Activated CD4-positive, alpha-beta T cell treated with anti-CD3 and anti-CD28 coated beads for 48 hours (primary cell): Measurements from ENCODE around the gene ZNF423.

ENCODE experiments used
- DNase-seq: peaks from one replicate; pipeline ENCODE4 v3.0.0-alpha.2; 2020

Gene ZNF423

DNA sequence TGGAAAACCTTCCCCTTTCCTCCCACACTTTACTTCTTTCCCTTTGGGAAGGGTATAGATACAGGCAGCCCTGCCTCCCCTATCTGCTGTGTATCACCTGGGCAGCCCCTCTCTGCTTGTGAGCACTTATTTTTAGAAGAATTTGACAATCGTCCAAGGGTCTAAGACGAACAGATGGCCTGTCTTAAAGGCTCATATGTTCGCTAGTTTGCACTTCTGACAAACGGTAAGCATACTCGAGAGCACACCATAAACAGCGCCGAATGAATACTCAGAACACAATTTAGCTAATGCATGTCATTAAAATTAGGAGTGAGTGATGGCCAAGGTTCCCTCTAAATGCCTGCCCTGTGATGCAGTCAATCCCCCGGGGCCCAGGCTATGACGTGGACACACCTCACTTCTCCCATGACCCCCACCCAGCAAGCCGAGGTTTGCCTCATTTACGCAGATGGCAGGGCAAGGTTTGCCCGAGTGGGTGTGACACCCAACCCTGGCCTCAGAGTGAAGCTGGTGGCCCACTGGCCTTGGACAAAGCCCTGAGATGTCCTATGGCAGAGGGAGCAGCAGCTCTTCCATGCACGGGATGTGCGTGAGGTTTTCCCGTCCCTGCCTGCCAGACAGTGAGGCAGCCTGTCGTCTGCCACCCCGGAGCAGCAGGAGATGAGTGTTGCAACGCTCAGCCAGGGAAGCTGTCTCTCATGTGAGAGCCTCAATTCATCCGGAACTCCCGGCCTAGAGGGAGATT is 357.1 kb downstream of the ZNF423 start:
- no peak for DNase-seq

GRCh38 chr16:49498264-49498663 is 357.6 kb downstream of the ZNF423 start:
- no peak for DNase-seq

DNA sequence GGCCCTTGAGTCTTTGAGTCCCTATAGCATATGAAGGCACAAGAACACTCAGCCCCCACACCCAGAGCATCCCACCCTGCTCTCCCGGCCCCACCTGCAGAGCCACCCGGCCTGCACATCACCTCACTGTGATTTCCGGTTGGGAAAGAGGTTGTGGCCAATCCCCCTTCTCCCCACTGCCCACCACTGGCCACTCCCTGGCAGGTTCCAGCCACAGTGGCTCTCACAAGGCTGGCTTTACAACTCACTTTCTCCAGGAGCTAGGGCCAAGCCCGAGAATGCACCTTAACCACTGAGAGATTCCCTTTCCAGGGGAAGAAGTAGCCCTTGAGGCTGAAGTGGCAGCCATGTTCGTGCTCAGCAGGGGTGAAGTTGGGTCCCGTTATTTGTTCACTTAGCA is 358.4 kb downstream of the ZNF423 start:
- no peak for DNase-seq

DNA sequence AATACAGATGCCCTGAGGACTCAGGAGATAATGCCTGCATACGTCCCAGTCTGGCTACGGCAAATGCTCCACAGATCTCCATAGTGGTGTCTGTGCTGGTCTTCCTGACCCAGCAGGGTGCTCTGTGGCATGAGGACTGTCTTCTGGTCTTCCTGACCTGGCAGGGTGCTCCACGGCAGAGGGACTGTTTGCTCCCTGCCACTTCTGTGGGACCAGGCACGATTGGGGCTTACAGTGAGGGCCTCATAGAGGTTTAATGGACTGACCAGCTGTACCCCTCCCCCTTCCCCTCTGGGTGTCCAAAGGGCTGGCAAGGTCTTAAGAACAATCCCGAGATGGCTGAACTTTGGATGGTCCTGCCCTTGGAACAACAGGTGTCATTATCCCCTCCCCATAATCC is 359.3 kb downstream of the ZNF423 start:
- no peak for DNase-seq

- no peak for DNase-seq
These were observed 360.1 kb downstream of the ZNF423 start for GRCh38 chr16:49495596-49496355.

DNA sequence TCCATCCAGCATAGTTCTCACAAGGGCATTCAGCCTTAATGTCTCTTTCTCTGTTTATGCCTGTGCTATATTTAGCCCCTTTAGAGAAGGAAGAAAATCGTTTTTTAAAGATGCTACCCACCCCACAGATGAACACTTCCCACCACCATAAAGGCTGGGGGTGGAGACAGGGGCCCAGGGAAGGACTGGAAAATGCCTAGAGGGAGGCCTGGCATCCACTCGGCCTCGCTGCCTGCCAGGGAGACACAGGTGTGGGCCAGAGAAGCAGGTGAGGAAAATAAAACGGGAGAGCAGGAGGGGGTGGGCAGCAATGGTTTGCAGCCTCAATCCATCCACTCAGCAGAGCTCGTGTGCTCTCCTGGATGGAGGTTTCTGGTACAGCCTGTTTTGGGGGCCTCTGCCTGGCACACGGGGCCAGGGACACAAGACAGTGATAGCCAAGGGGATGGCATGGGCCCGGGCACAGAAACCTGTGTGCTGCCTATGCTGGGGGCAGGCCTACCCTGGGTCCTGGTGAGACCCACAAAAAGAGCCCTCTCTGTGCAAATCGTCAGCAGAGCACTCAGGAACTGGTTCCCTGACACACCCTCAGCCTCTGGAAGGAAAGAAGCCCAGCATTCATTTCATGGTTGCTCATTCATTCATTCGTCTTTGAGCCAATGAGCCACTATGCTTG is 360.9 kb downstream of the ZNF423 start:
- no peak for DNase-seq

DNA sequence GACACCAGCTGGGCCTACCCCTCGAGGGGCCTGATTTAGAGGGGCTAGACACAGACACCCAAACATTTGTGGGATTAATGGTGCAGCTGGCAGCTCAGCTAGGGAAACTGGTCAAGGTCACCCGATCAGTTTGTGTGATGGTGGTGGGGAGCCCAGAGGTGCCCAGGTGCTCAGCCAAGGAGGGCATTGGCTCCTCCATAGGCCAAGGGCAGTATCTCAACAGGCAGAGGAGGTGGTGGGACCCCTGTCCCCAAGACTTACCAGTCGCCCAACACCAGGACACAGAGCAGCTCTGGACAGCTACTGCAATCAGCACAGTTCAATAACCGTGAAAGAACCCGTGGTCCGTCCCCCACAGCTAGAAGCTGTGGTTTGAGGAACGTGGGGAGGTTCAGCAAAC is 361.4 kb downstream of the ZNF423 start:
- no peak for DNase-seq

- no peak for DNase-seq
These were observed 362.1 kb downstream of the ZNF423 start for GRCh38 chr16:49493836-49494235.

- no peak for DNase-seq
These were observed 362.9 kb downstream of the ZNF423 start for GRCh38 chr16:49492896-49493626.

- DNase-seq, result peak; percentile 57
These were observed 363.8 kb downstream of the ZNF423 start for GRCh38 chr16:49491771-49492761.

DNA sequence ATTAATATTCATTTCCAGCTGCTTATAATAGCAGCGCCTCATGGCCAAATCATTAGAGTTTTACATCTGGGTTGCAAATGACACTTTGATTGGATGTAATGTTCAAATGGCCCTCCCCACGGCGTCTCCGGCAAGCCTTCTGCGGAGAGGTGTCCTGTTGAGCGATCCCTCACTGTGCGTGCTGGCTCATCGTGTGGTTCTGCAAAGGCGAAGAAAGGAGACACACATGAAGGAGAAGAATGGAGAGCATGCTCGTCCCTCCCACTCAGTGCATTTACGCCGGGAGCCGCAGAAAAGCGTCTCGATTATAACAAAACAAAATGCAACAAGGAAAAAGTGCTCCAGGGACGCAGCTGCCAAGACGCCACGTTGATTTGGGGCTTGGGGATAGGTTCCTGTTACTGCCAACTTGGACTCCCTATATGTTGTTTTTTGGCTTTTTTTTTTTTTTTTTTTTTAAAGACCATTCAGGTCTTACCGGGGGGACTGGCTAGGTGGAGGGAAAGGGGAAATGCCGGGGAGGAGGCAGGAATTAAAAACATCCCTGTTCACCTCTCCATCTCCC is 364.7 kb downstream of the ZNF423 start:
- no peak for DNase-seq

- no peak for DNase-seq
These were observed 365.6 kb downstream of the ZNF423 start for GRCh38 chr16:49490321-49490705.

- no peak for DNase-seq
These were observed 366.1 kb downstream of the ZNF423 start for GRCh38 chr16:49489686-49490320.

DNA sequence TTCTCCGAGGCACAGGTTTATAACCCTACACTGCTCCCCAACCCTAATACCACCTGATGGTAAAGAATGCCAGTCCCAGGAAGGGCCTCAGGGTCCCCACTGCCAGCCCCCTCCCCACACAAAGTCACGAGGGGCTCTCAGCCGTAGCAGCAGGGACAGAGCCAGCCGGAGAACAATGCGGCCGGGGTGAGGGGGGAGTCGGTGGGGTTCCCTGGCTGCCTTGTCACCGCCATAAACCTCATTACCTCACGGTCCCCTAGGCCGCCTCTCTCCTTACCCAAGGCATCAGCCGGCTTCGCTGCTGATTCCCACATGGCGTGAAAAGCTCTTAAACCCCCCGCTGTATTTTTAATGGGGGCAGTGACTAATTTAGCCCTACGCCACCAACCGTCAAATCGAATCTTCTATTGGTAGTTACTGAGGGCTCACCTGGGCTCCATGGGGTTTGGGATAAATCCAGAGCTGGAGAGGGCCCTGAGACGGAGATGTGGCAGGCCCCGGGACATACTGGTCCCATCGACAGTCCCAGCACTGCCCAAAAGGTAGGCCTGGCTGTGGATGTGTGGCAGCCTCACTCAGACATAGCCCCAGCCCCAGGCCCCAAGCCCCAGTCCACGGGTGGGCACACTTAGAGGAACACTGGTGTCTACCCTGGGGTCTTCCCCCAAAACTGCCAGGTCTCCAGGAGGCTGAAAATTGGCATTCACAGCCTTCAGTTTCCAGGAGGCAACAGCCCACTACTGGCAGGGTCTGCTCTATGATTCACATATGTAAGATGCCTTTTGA is 367.0 kb downstream of the ZNF423 start:
- DNase-seq, result no peak

DNA sequence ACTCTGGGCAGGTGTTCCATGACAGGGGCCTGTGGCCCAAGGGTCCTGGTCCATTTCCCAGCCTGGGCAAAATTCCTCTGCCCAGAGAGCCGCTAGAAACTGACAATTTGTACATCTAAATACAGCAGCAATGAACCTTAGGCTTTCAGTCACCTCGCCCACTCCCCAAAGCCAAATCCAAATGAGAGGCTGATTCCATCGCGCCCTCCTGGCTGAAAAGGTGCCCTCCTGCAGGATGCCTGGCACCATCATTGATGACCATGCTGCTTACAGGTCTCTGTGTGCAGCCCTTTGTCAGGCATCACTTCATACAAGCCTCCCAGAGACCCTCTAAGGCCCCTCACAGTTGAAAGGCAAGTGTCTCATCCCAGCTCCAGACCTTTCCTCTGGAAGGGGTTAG is 367.6 kb downstream of the ZNF423 start:
- DNase-seq, result no peak

DNA sequence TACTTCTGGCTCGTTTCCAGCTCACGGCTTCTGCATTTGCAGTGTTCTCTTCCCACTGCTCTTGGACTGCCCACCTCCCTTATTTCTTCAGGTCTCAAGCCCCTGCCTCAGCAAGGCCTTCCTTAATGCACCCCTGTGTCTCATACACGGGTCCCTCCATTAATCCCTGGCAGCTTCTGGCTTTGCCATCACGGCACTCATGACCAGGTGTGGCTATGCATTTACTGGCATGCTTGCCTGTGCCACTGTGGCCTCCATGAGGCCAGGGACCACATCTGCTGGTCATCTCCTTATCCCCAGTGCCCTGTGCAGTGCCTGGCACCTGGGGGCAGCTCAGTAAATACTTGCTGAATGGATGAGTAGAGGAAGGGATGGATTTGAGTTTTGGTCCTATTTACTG is 368.2 kb downstream of the ZNF423 start:
- DNase-seq, result no peak

GRCh38 chr16:49486400-49486799 is 369.5 kb downstream of the ZNF423 start:
- DNase-seq, result no peak

- no peak for DNase-seq
These were observed 370.2 kb downstream of the ZNF423 start for GRCh38 chr16:49485663-49486062.

GRCh38 chr16:49484936-49485335 is 371.0 kb downstream of the ZNF423 start:
- no peak for DNase-seq

DNA sequence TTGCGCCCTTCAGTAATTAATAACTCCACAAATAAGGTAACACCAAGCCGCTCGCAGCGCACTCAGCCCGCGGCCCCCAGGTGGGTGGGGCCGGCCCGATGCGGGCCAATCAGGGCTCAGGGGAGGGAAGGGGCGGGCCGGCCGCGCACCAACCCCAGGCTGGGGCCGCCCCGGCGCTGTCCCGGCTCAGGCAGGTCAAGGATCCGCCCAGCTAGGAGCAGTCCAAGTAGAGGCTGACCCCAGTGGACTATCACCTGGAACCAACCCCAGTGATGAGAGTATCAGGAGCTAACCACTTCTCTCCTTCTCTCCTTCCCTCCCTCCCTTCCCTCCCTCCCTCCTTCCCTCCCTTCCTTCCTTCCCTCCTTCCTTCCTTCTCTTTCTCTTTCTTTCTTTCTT is 371.5 kb downstream of the ZNF423 start:
- DNase-seq, result peak; percentile 48
